OCI-LY7 (cell line): ENCODE measurements around the gene OSBP2. TPM values are rescaled to one million over a fixed set of nuclear protein-coding genes. Genes with fewer than 3 reads are reported as not detected.

Experiments used
- BruUV-seq: library from RNA; stranded (reverse); fragments of 400-500 nt; replicated peaks from 2 replicates; lab custom pipeline; 2021; lab: Mats Ljungman, UMichigan
- CTCF ChIA-PET: fragments of 300-600 bp; sonication (Branson Sonifier 250); formaldehyde crosslinking; loops from one replicate; lab custom pipeline; 2022; ENCODE audit warnings: antibody characterized with exemption; ENCODE audit not compliant: unreplicated experiment; lab: Charles Lee
- POLR2A ChIA-PET: fragments of 300-600 bp; sonication (Branson Sonifier 250); formaldehyde crosslinking; loops from one replicate; lab custom pipeline; 2022; ENCODE audit warnings: antibody characterized with exemption; lab: Charles Lee
- DNase-seq: peaks from one replicate; pipeline ENCODE4 v3.0.0-alpha.2; 2015; ENCODE audit warnings: low spot score
- H2AFZ ChIP-seq: fragments of 200-600 bp; sonication (generic), shearing (Covaris generic); 2 replicates; pipeline ENCODE4 v1.6.1; 2014; ENCODE audit warnings: mild to moderate bottlenecking, antibody characterized with exemption, low read length, moderate library complexity
- H3K27ac ChIP-seq: fragments of 200-600 bp; sonication (generic); 2 replicates; pipeline ENCODE4 v1.5.1; 2014; ENCODE audit warnings: mixed run types, low read depth, mild to moderate bottlenecking, moderate library complexity, low read length, inconsistent platforms; ENCODE audit not compliant: poor library complexity, severe bottlenecking
- H3K36me3 ChIP-seq: fragments of 200-600 bp; sonication (generic); 2 replicates; pipeline ENCODE4 v1.6.1; 2014; ENCODE audit warnings: mild to moderate bottlenecking, antibody characterized with exemption, low read length, moderate library complexity, mixed read lengths; ENCODE audit not compliant: insufficient read depth
- H3K4me1 ChIP-seq: fragments of 200-600 bp; sonication (generic); 2 replicates; pipeline ENCODE4 v1.5.1; 2014; ENCODE audit warnings: mild to moderate bottlenecking, low read length; ENCODE audit not compliant: insufficient read depth, poor library complexity, severe bottlenecking
- H3K4me2 ChIP-seq: fragments of 200-600 bp; sonication (generic); 2 replicates; pipeline ENCODE4 v1.6.1; 2014; ENCODE audit warnings: mild to moderate bottlenecking, low read length
- H3K4me3 ChIP-seq: fragments of 200-600 bp; sonication (generic); 2 replicates; pipeline ENCODE4 v1.5.1; 2014; ENCODE audit warnings: mild to moderate bottlenecking, low read depth, low read length; ENCODE audit not compliant: poor library complexity, severe bottlenecking
- H3K79me2 ChIP-seq: fragments of 200-600 bp; sonication (generic); 2 replicates; pipeline ENCODE4 v1.6.1; 2016; ENCODE audit warnings: low read depth, mild to moderate bottlenecking, low read length, moderate library complexity, mixed read lengths; ENCODE audit not compliant: insufficient read depth
- H3K9me2 ChIP-seq: fragments of 200-600 bp; sonication (generic); 2 replicates; pipeline ENCODE4 v1.6.1; 2016; ENCODE audit warnings: mild to moderate bottlenecking, low read length, mixed read lengths; ENCODE audit not compliant: insufficient read depth
- H3K9me3 ChIP-seq: fragments of 200-600 bp; sonication (generic); 2 replicates; pipeline ENCODE4 v1.6.1; 2014; ENCODE audit warnings: mild to moderate bottlenecking, mixed run types, low read length, mixed read lengths
- H4K20me1 ChIP-seq: fragments of 200-600 bp; sonication (generic); 2 replicates; pipeline ENCODE4 v1.6.1; 2014; ENCODE audit warnings: mild to moderate bottlenecking, antibody characterized with exemption, low read length, moderate library complexity, mixed read lengths; ENCODE audit not compliant: insufficient read depth
- EZH2phosphoT487 ChIP-seq: fragments of 200-600 bp; sonication (generic); IDR thresholded peaks from 2 replicates; pipeline ENCODE4 v1.6.1; 2018; ENCODE audit warnings: low read depth, borderline replicate concordance, mild to moderate bottlenecking, mixed run types, antibody characterized with exemption, low read length, moderate library complexity, mixed read lengths
- intact Hi-C: fragments of 100-400 bp; cut with micrococcal nuclease; formaldehyde crosslinking; loops from one replicate; pipeline ENCODE4 v1.10.0; 2022; ENCODE audit not compliant: unreplicated experiment
- total RNA-seq, 2 experiments: library from RNA; depleted of rRNA in 1 of 2; stranded (reverse); fragments of >200 nt in 1 of 2; shearing (Covaris generic) in 1 of 2; gene quantifications; 2 replicates each; pipeline ENCODE4 v1.2.3, GENCODE V29; 2014 to 2022
- TF ChIP-seq, protein P1 (sequence below): fragments of 200-600 bp; sonication (generic); conservative IDR thresholded peaks from 2 replicates; pipeline ENCODE4 v1.5.1; 2014; ENCODE audit warnings: mild to moderate bottlenecking, antibody characterized with exemption, low read length, moderate library complexity, mixed read lengths

The OSBP2 gene
- total RNA-seq, 2 experiments from 2014 or later, result 0.19 to 0.34 TPM

DNA sequence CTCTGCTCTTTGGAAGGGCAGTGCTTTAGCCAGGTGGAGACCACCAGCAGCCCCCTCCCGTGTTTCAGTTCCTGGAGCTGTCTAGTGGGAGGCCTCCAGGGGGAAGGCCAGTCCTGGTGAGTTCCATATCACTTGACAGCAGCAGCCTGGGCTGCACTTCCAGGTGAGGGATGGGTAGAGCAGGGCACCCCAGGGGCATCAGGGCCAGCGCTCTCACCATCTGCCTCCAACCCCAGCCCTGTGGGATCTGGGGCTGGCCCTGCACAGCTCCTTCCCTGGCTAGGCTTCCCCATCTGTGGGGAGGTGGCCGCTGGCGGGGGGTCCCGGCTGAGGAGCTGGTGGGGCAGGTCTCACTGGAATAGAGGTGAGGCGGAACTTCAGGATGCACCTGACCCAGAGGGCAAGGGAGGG lies 213.4 kb downstream of the OSBP2 start:
- intact Hi-C loops, result no loop called here
- no TSS peak for BruUV-seq
- Histone ChIP-seq H3K9me3 (no peaks in the 10 kb centered on the region), H3K4me1 (no peaks in the 10 kb centered on the region), H3K4me2 (no peak overlapping the region), H2AFZ (no peak overlapping the region), H3K9me2 (no peaks in the 10 kb centered on the region), H3K36me3 (peaks cover 15% of the 10 kb centered on the region), H3K79me2 (no peaks in the 10 kb centered on the region), H3K4me3 (no peak overlapping the region), H4K20me1 (no peaks in the 10 kb centered on the region), H3K27ac (no peak overlapping the region)
- TF ChIP-seq EZH2phosphoT487, result no peak
- TF ChIP-seq, protein P1, sequence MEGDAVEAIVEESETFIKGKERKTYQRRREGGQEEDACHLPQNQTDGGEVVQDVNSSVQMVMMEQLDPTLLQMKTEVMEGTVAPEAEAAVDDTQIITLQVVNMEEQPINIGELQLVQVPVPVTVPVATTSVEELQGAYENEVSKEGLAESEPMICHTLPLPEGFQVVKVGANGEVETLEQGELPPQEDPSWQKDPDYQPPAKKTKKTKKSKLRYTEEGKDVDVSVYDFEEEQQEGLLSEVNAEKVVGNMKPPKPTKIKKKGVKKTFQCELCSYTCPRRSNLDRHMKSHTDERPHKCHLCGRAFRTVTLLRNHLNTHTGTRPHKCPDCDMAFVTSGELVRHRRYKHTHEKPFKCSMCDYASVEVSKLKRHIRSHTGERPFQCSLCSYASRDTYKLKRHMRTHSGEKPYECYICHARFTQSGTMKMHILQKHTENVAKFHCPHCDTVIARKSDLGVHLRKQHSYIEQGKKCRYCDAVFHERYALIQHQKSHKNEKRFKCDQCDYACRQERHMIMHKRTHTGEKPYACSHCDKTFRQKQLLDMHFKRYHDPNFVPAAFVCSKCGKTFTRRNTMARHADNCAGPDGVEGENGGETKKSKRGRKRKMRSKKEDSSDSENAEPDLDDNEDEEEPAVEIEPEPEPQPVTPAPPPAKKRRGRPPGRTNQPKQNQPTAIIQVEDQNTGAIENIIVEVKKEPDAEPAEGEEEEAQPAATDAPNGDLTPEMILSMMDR, result no peak
- ChIA-PET POLR2A (interaction anchor here (0.6 kb wide), 1 partner anchor 174 kb away, joined by 3 read pairs; no protein-coding TSS in a partner anchor), CTCF (no interaction called here)
- no peak for DNase-seq

DNA sequence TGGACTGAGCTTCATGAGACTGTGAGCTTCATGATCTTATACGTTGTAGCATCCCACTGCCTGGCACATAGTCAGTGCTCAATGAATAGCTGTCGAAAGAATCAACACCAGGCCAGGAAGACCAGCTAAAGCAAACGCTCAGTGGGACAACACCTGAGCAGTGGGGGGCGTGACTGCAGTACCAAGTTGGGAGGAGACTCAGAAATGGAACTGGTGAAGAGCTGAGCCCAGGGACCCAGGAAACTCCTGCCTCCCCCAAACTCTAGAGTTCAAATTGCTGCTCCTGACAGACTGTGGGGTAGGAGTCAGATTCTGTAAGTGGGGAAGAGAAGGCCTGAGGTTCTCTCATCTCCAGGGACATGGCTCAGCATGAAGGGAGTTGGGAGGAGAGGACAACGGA lies 214.6 kb downstream of the OSBP2 start:
- Histone ChIP-seq H2AFZ (no peak overlapping the region), H3K9me3 (no peaks in the 10 kb centered on the region), H3K9me2 (no peaks in the 10 kb centered on the region), H4K20me1 (no peaks in the 10 kb centered on the region), H3K4me3 (no peak overlapping the region), H3K27ac (no peak overlapping the region), H3K4me1 (no peaks in the 10 kb centered on the region), H3K4me2 (no peak overlapping the region), H3K36me3 (peaks cover 6% of the 10 kb centered on the region; the same call in 1 of the 2 replicates), H3K79me2 (no peaks in the 10 kb centered on the region)
- DNase-seq, result no peak
- POLR2A ChIA-PET, result no interaction called here
- no TSS peak for BruUV-seq
- intact Hi-C loops, result no loop called here
- no peak for TF ChIP-seq EZH2phosphoT487
- TF ChIP-seq, protein P1, result no peak
- CTCF ChIA-PET, result no interaction called here

DNA sequence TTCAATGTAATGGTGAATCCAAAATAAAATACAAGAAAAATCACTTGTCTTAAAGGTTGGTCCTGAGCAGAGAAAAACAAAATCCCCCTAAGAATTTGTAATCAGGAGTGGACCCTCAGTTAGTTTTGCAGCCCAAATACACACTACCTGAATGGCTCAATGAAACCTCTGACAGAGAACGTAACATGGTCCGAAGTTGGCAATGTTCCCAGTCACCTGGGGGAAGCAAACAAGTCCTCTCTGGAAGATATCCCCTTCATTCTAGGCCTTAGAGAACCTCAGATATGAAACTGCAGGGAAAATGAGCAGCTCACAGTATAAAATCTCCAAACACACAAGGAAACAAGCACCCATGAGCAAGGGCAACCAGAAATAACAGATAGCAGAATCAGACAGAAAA lies 215.7 kb downstream of the OSBP2 start:
- ChIA-PET POLR2A (no interaction called here), CTCF (no interaction called here)
- Histone ChIP-seq H3K9me3 (no peaks in the 10 kb centered on the region), H3K9me2 (no peaks in the 10 kb centered on the region), H2AFZ (no peak overlapping the region), H3K4me1 (no peaks in the 10 kb centered on the region), H3K79me2 (no peaks in the 10 kb centered on the region), H3K36me3 (peaks cover 6% of the 10 kb centered on the region; the same call in 1 of the 2 replicates), H4K20me1 (no peaks in the 10 kb centered on the region), H3K4me3 (no peak overlapping the region), H3K4me2 (no peak overlapping the region), H3K27ac (no peak overlapping the region)
- no peak for DNase-seq
- TSS peak; percentile 69 for BruUV-seq
- TF ChIP-seq, protein P1, result no peak
- no peak for TF ChIP-seq EZH2phosphoT487
- intact Hi-C loops, result no loop called here
